ENCODE measurements around the gene WDFY2.
"Not testable (repeated sequence)": the region's sequence is repeated elsewhere in the genome, so short reads cannot be mapped to it uniquely, and the experiment has no call there.

Gene WDFY2

GRCh38 chr13:51564671-51565070 lies 19.6 kb upstream of the WDFY2 start:
- DNase-seq: no peak

GRCh38 chr13:51569001-51569400 lies 15.3 kb upstream of the WDFY2 start:
- DNase-seq: not testable (repeated sequence)

- no peak for DNase-seq
Measured at GRCh38 chr13:51576754-51577153, 7.5 kb upstream of the WDFY2 start.

- DNase-seq: no peak
Measured at GRCh38 chr13:51577690-51578089, 6.6 kb upstream of the WDFY2 start.

- DNase-seq: no peak
Measured at GRCh38 chr13:51579676-51580075, 4.6 kb upstream of the WDFY2 start.

- DNase-seq: no peak
Measured at GRCh38 chr13:51581148-51581820, 3.0 kb upstream of the WDFY2 start.

GRCh38 chr13:51583469-51583874 lies 790 bp upstream of the WDFY2 start:
- no peak for DNase-seq

GRCh38 chr13:51584731-51585672 lies 740 bp downstream of the WDFY2 start:
- DNase-seq: peak; percentile 83

- DNase-seq: peak; percentile 49
Measured at GRCh38 chr13:51585696-51586095, 1.4 kb downstream of the WDFY2 start.

- DNase-seq: no peak
Measured at GRCh38 chr13:51587372-51587771, 3.1 kb downstream of the WDFY2 start.

- no peak for DNase-seq
Measured at GRCh38 chr13:51588406-51588949, 4.2 kb downstream of the WDFY2 start.

- no peak for DNase-seq
Measured at GRCh38 chr13:51589793-51590192, 5.5 kb downstream of the WDFY2 start.

- DNase-seq: no peak
Measured at GRCh38 chr13:51590231-51590970, 6.1 kb downstream of the WDFY2 start.

- DNase-seq: peak; percentile 94
Measured at GRCh38 chr13:51590971-51591627, 6.8 kb downstream of the WDFY2 start.

GRCh38 chr13:51591938-51592337 lies 7.7 kb downstream of the WDFY2 start:
- not testable (repeated sequence) for DNase-seq

- no peak for DNase-seq
Measured at GRCh38 chr13:51594432-51594831, 10.2 kb downstream of the WDFY2 start.

- DNase-seq: no peak
Measured at GRCh38 chr13:51595416-51595815, 11.2 kb downstream of the WDFY2 start.

- DNase-seq: no peak
Measured at GRCh38 chr13:51596541-51596940, 12.3 kb downstream of the WDFY2 start.

- DNase-seq: peak; percentile 48
Measured at GRCh38 chr13:51599444-51600176, 15.3 kb downstream of the WDFY2 start.

- DNase-seq: no peak
Measured at GRCh38 chr13:51600703-51601102, 16.4 kb downstream of the WDFY2 start.
